SK-N-SH treated with all-trans-retinoic acid at 6 μM for 48 hours (cell line): ENCODE results near the gene SNX5.
"Not testable (repeated sequence)": the region's sequence is repeated elsewhere in the genome, so short reads cannot be mapped to it uniquely, and the experiment has no call there.

ENCODE experiments used
- ATAC-seq: fragments of 200-7000 bp; cut with Tn5 transposase; 3 replicates; pipeline ENCODE4 v1.9.1; 2020; ENCODE audit warnings: mild to moderate bottlenecking, moderate library complexity
- ARNTL ChIP-seq: fragments of 450-650 bp; formaldehyde crosslinking; IDR thresholded peaks from 2 replicates; pipeline ENCODE4 v1.5.0; 2020; ENCODE audit warnings: low read depth, mild to moderate bottlenecking, moderate library complexity, borderline replicate concordance
- CREB5 ChIP-seq: fragments of 250-450 bp; sonication (Bioruptor Pico); IDR thresholded peaks from 2 replicates; pipeline ENCODE4 v1.5.1; 2020; ENCODE audit warnings: low read depth, mild to moderate bottlenecking, moderate library complexity
- CSDC2 ChIP-seq: fragments of 250-450 bp; sonication (Bioruptor Pico); IDR thresholded peaks from 2 replicates; pipeline ENCODE4 v1.5.0; 2020; ENCODE audit warnings: mild to moderate bottlenecking, moderate library complexity
- ESRRG ChIP-seq: fragments of 250-450 bp; sonication (Bioruptor Pico); IDR thresholded peaks from 2 replicates; pipeline ENCODE4 v1.6.1; 2021; ENCODE audit warnings: mild to moderate bottlenecking
- GLIS3 ChIP-seq: fragments of 250-450 bp; sonication (Bioruptor Pico); IDR thresholded peaks from 2 replicates; pipeline ENCODE4 v1.5.0; 2020; ENCODE audit warnings: mild to moderate bottlenecking, moderate library complexity
- OSR1 ChIP-seq: fragments of 250-450 bp; sonication (Bioruptor Pico); IDR thresholded peaks from 2 replicates; pipeline ENCODE4 v1.8.0; 2022; ENCODE audit warnings: moderate library complexity, mild to moderate bottlenecking, inconsistent platforms
- POU6F1 ChIP-seq: fragments of 250-450 bp; sonication (Bioruptor Pico); IDR thresholded peaks from 2 replicates; pipeline ENCODE4 v1.8.0; 2021; ENCODE audit warnings: low read depth, mild to moderate bottlenecking, moderate library complexity, borderline replicate concordance
- RARB ChIP-seq: fragments of 250-450 bp; sonication (Bioruptor Pico); IDR thresholded peaks from 2 replicates; pipeline ENCODE4 v1.8.0; 2021; ENCODE audit warnings: mild to moderate bottlenecking, moderate library complexity
- SNAI2 ChIP-seq: fragments of 250-450 bp; sonication (Bioruptor Pico); IDR thresholded peaks from 2 replicates; pipeline ENCODE4 v1.5.0; 2020; ENCODE audit warnings: mild to moderate bottlenecking, moderate library complexity
- TCF4 ChIP-seq: fragments of 250-450 bp; sonication (Bioruptor Pico); IDR thresholded peaks from 2 replicates; pipeline ENCODE4 v1.8.0; 2021; ENCODE audit warnings: mild to moderate bottlenecking, moderate library complexity, borderline replicate concordance
- TOX ChIP-seq: fragments of 250-450 bp; sonication (Bioruptor Pico); IDR thresholded peaks from 2 replicates; pipeline ENCODE4 v1.8.0; 2021; ENCODE audit warnings: mild to moderate bottlenecking, moderate library complexity, borderline replicate concordance
- ZFP3 ChIP-seq: fragments of 250-450 bp; sonication (Bioruptor Pico); IDR thresholded peaks from 2 replicates; pipeline ENCODE4 v1.5.0; 2020; ENCODE audit warnings: mild to moderate bottlenecking, moderate library complexity
- ZFP30 ChIP-seq: fragments of 450-650 bp; formaldehyde crosslinking; IDR thresholded peaks from 2 replicates; pipeline ENCODE4 v1.5.0; 2022; ENCODE audit warnings: mild to moderate bottlenecking, moderate library complexity
- ZNF565 ChIP-seq: fragments of 450-650 bp; formaldehyde crosslinking; conservative IDR thresholded peaks from 2 replicates; pipeline ENCODE4 v1.5.0; 2020; ENCODE audit warnings: low read depth, mild to moderate bottlenecking, moderate library complexity
- ZNF70 ChIP-seq: fragments of 450-650 bp; formaldehyde crosslinking; IDR thresholded peaks from 2 replicates; pipeline ENCODE4 v1.5.0; 2020; ENCODE audit warnings: mild to moderate bottlenecking, moderate library complexity
- ZNF8 ChIP-seq: fragments of 450-650 bp; formaldehyde crosslinking; IDR thresholded peaks from 2 replicates; pipeline ENCODE4 v1.5.0; 2020; ENCODE audit warnings: mild to moderate bottlenecking, moderate library complexity
- TF ChIP-seq, protein P1 (sequence below): fragments of 250-450 bp; sonication (Bioruptor Pico); IDR thresholded peaks from 2 replicates; pipeline ENCODE4 v1.8.0; 2020; ENCODE audit warnings: mild to moderate bottlenecking, moderate library complexity, borderline replicate concordance
- TF ChIP-seq, protein P2 (sequence below): fragments of 250-450 bp; sonication (Bioruptor Pico); IDR thresholded peaks from 2 replicates; pipeline ENCODE4 v1.5.1; 2021; ENCODE audit warnings: mild to moderate bottlenecking, moderate library complexity

Gene SNX5

GRCh38 chr20:17963114-17963897, 5.3 kb downstream of the SNX5 start:
- TF ChIP-seq TCF4 (CRISPR knock-in tag) (no peak), CSDC2 (no peak), GLIS3 (CRISPR knock-in tag) (no peak), ZNF565 (CRISPR knock-in tag) (no peak), POU6F1 (CRISPR knock-in tag) (no peak), ARNTL (CRISPR knock-in tag) (no peak), ZNF8 (CRISPR knock-in tag) (no peak), ZFP3 (CRISPR knock-in tag) (no peak), ZNF70 (CRISPR knock-in tag) (no peak), TOX (CRISPR knock-in tag) (no peak)
- TF ChIP-seq, protein P1, sequence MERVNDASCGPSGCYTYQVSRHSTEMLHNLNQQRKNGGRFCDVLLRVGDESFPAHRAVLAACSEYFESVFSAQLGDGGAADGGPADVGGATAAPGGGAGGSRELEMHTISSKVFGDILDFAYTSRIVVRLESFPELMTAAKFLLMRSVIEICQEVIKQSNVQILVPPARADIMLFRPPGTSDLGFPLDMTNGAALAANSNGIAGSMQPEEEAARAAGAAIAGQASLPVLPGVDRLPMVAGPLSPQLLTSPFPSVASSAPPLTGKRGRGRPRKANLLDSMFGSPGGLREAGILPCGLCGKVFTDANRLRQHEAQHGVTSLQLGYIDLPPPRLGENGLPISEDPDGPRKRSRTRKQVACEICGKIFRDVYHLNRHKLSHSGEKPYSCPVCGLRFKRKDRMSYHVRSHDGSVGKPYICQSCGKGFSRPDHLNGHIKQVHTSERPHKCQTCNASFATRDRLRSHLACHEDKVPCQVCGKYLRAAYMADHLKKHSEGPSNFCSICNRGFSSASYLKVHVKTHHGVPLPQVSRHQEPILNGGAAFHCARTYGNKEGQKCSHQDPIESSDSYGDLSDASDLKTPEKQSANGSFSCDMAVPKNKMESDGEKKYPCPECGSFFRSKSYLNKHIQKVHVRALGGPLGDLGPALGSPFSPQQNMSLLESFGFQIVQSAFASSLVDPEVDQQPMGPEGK (CRISPR knock-in tag): no peak
- ATAC-seq: no peak

DNA sequence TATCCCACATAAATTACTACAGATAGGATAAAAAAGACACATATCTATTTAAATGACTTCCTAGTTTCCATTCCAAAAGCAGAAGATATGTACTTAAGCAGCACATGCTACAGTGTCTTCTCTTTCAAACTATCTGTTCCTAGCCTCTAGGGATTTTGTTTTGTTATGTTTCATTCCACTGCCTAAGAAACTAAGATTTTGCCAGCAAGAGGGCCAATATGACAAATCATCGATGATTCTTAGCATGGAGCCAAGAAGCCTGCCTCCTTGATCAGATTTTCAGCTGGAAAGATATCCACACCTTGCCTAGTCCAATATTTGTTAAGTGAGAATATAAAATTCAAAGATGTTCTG, 7.0 kb downstream of the SNX5 start:
- ATAC-seq: no peak; the same call in 2 of the 3 replicates
- TF ChIP-seq OSR1 (no peak), ESRRG (no peak), RARB (CRISPR knock-in tag) (no peak), ZFP30 (no peak), GLIS3 (CRISPR knock-in tag) (no peak), SNAI2 (CRISPR knock-in tag) (no peak), CREB5 (CRISPR knock-in tag) (no peak)
- TF ChIP-seq, protein P1 (CRISPR knock-in tag): no peak
- TF ChIP-seq, all 23 proteins: peak for 0

- no peak for TF ChIP-seq ZNF70 (CRISPR knock-in tag)
- TF ChIP-seq, protein P1 (CRISPR knock-in tag): no peak
- TF ChIP-seq, protein P2, sequence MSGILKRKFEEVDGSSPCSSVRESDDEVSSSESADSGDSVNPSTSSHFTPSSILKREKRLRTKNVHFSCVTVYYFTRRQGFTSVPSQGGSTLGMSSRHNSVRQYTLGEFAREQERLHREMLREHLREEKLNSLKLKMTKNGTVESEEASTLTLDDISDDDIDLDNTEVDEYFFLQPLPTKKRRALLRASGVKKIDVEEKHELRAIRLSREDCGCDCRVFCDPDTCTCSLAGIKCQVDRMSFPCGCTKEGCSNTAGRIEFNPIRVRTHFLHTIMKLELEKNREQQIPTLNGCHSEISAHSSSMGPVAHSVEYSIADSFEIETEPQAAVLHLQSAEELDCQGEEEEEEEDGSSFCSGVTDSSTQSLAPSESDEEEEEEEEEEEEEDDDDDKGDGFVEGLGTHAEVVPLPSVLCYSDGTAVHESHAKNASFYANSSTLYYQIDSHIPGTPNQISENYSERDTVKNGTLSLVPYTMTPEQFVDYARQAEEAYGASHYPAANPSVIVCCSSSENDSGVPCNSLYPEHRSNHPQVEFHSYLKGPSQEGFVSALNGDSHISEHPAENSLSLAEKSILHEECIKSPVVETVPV (CRISPR knock-in tag): no peak
- TF ChIP-seq RARB (CRISPR knock-in tag): no peak
- no peak for TF ChIP-seq ZNF565 (CRISPR knock-in tag)
- TF ChIP-seq ESRRG: no peak
- TF ChIP-seq, all 23 proteins: peak for 0
- ATAC-seq: no peak
Measured at GRCh38 chr20:17960927-17961586, 7.5 kb downstream of the SNX5 start.

DNA sequence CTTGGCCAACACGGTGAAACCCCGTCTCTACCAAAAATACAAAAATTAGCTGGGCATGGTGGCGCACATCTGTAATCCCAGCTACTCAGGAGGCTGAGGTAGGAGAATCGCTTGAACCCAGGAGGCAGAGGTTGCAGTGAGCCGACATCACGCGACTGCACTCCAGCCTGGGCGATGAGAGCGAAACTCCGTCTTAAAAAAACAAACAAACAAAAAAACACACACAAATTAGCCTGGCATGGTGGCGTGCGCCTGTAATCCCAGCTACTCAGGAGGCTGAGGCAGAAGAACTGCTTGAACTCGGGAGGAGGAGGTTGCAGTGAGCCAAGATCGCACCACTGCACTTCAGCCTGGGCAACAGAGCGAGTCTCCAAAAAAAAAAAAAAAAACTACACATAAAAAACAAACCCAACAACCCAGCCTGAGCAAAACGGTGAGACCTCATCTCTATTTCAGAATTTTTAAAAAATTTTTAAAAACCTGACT, 8.2 kb downstream of the SNX5 start:
- not testable (repeated sequence) for ATAC-seq
